ENCODE data around the gene BCKDK.

Gene BCKDK

GRCh38 chr16:31083981-31084380 is 24.2 kb upstream of the BCKDK start:
- in situ Hi-C loops (cut with MboI; ENCODE audit: low pct_unique_long_range_greater_than_20kb, low sequenced_read_pairs, unreplicated experiment): no loop called here
- no peak for TF ChIP-seq CTCF (IDR thresholded peaks at IDR 0.05; ENCODE audit: extremely low read depth, insufficient read depth, missing control alignments)
- no peak for DNase-seq (ENCODE audit: low spot score)

GRCh38 chr16:31084584-31085302 is 23.4 kb upstream of the BCKDK start:
- no peak for TF ChIP-seq CTCF (IDR thresholded peaks at IDR 0.05; ENCODE audit: extremely low read depth, insufficient read depth, missing control alignments)
- in situ Hi-C loops (cut with MboI; ENCODE audit: low pct_unique_long_range_greater_than_20kb, low sequenced_read_pairs, unreplicated experiment): no loop called here
- no peak for DNase-seq (ENCODE audit: low spot score)

DNA sequence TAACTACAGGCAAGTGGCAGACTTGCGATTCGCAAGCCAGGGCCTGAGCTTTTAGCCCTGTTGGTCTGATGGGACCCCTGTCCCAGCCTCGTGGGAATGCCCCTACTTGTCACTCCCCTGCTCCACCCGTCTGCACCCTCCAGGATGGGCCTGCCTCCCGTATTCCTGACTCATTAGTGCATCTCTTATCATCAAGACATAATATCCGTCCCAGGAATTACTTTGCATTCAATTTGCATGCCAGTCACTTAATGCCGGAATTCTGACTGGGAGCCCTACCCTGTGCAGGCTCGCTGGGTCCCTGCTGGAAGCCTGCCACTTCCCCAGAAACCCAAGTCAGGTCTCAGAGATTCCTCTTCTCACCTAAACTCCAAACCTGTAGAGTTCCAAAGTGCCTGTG is 22.8 kb upstream of the BCKDK start:
- no peak for DNase-seq (ENCODE audit: low spot score)
- TF ChIP-seq CTCF (IDR thresholded peaks at IDR 0.05; ENCODE audit: extremely low read depth, insufficient read depth, missing control alignments): no peak
- in situ Hi-C loops (cut with MboI; ENCODE audit: low pct_unique_long_range_greater_than_20kb, low sequenced_read_pairs, unreplicated experiment): no loop called here

DNA sequence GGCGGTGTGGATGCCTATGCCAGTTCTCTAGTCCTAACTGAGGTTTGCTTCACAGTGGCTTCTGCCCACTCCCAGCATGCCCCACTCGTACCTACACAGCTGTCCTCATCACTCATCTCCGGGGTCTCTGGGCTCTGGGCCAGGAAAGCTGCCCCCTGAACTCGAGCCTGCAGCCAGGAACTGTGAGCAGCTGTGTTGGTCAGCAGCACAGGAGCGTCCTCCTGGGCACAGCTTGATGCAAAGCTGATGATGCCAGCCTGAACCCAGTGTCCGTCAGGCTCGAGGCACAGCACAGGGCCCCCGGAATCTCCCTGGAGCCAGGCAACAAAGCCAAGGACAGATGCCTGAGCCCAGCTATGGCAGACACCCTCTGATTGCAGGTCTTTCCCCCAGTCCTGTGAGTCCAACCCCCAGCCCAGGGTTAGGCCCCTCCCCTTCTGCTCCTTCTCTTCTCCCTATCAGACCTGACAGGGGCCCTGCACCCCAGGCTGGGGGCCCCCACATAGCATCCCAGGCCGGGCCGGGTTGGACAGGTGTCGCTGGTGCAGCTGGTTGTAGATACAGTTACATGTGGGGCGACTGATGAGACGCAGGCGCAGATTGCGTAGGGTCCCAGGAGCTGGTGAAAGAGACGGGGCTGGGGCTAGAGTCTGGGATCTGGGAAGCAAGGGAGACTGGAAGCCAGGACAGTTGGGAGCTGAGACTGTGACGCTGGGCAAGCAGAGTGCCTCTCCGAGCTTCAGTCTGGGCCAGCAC is 22.1 kb upstream of the BCKDK start:
- TF ChIP-seq CTCF (IDR thresholded peaks at IDR 0.05; ENCODE audit: extremely low read depth, insufficient read depth, missing control alignments): no peak
- in situ Hi-C loops (cut with MboI; ENCODE audit: low pct_unique_long_range_greater_than_20kb, low sequenced_read_pairs, unreplicated experiment): no loop called here
- DNase-seq (ENCODE audit: low spot score): no peak

DNA sequence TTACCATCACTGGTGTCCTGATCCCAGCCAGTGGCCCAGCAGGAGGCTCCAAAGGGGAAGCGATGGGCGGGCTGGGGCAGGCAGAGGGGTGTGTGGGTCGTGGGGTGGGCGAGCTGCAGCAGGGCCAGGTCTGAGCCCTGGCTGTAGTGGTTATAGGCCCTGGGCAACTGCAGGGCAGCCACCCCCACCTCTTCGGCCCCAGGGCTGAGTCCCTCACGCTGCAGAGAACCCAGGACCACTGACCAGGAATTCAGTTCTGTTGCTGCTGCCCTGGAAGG is 21.6 kb upstream of the BCKDK start:
- in situ Hi-C loops (cut with MboI; ENCODE audit: low pct_unique_long_range_greater_than_20kb, low sequenced_read_pairs, unreplicated experiment): no loop called here
- TF ChIP-seq CTCF (IDR thresholded peaks at IDR 0.05; ENCODE audit: extremely low read depth, insufficient read depth, missing control alignments): no peak
- DNase-seq (ENCODE audit: low spot score): no peak

- DNase-seq (ENCODE audit: low spot score): no peak
- in situ Hi-C loops (cut with MboI; ENCODE audit: low pct_unique_long_range_greater_than_20kb, low sequenced_read_pairs, unreplicated experiment): no loop called here
- no peak for TF ChIP-seq CTCF (IDR thresholded peaks at IDR 0.05; ENCODE audit: extremely low read depth, insufficient read depth, missing control alignments)
These were observed 20.7 kb upstream of the BCKDK start for GRCh38 chr16:31087481-31087880.
